Caco-2 (cell line): ENCODE data around the gene EMD. TPM values are rescaled to one million over a fixed set of nuclear protein-coding genes. Genes with fewer than 3 reads are reported as not detected.

Experiments
- BruUV-seq: library from RNA; stranded (reverse); fragments of 400-500 nt; replicated peaks from 2 replicates; lab custom pipeline; 2021; lab: Mats Ljungman, UMichigan
- CTCF ChIA-PET: fragments of 300-600 bp; sonication (Branson Sonifier 250); formaldehyde crosslinking; loops from one replicate; lab custom pipeline; 2022; ENCODE audit warnings: antibody characterized with exemption; lab: Charles Lee
- POLR2A ChIA-PET: fragments of 300-600 bp; sonication (Branson Sonifier 250); formaldehyde crosslinking; loops from one replicate; lab custom pipeline; 2022; ENCODE audit warnings: antibody characterized with exemption; lab: Charles Lee
- DNase-seq, 2 experiments: peaks; one replicate each; pipeline versions ENCODE4 v3.0.0 to v3.0.0-alpha.2; 2020 to 2022
- H3K27me3 ChIP-seq: replicated peaks from 2 replicates; pipeline ENCODE4 v1.6.0; 2011; ENCODE audit warnings: low read length; ENCODE audit not compliant: control insufficient read depth, insufficient read depth
- H3K36me3 ChIP-seq: 2 replicates; pipeline ENCODE4 v1.5.1; 2011; ENCODE audit warnings: low read length; ENCODE audit not compliant: control insufficient read depth, insufficient read depth
- H3K4me1 ChIP-seq: fragments of 250-450 bp; sonication (Bioruptor Pico); 2 replicates; pipeline ENCODE4 v1.5.1; 2020; ENCODE audit warnings: mild to moderate bottlenecking
- H3K4me3 ChIP-seq: 2 replicates; pipeline ENCODE4 v1.5.1; 2011; ENCODE audit warnings: low read depth, mild to moderate bottlenecking, control low read depth, low read length
- H3K9me3 ChIP-seq: fragments of 250-450 bp; sonication (Bioruptor Pico); 2 replicates; pipeline ENCODE4 v1.5.1; 2020; ENCODE audit warnings: mild to moderate bottlenecking, moderate library complexity
- H3K27ac Mint-ChIP-seq: one replicate; pipeline ENCODE4 v1.8.0; 2022; ENCODE audit warnings: mixed read lengths; ENCODE audit not compliant: unreplicated experiment
- H3K27me3 Mint-ChIP-seq: one replicate; pipeline ENCODE4 v1.8.0; 2022; ENCODE audit warnings: mixed read lengths; ENCODE audit not compliant: insufficient read depth, unreplicated experiment
- H3K36me3 Mint-ChIP-seq: one replicate; pipeline ENCODE4 v1.8.0; 2022; ENCODE audit warnings: mild to moderate bottlenecking, mixed read lengths; ENCODE audit not compliant: insufficient read depth, unreplicated experiment
- H3K4me1 Mint-ChIP-seq: one replicate; pipeline ENCODE4 v1.8.0; 2022; ENCODE audit warnings: low read depth, mixed read lengths; ENCODE audit not compliant: unreplicated experiment
- H3K4me3 Mint-ChIP-seq: one replicate; pipeline ENCODE4 v1.8.0; 2022; ENCODE audit warnings: mild to moderate bottlenecking, moderate library complexity, mixed read lengths; ENCODE audit not compliant: unreplicated experiment
- H3K9me3 Mint-ChIP-seq: one replicate; pipeline ENCODE4 v1.8.0; 2022; ENCODE audit warnings: mixed read lengths; ENCODE audit not compliant: unreplicated experiment
- intact Hi-C: fragments of 100-400 bp; cut with micrococcal nuclease; formaldehyde crosslinking; loops from one replicate; pipeline ENCODE4 v1.10.0; 2022; ENCODE audit not compliant: unreplicated experiment
- total RNA-seq: library from RNA; stranded (reverse); gene quantifications from 2 replicates; pipeline ENCODE4 v1.2.3, GENCODE V29; 2022
- TF ChIP-seq, protein P1 (sequence below), 2 experiments: fragments of 200-600 bp in 1 of 2; IDR thresholded peaks; 1 replicate in 1 of 2; 2 replicates in 1 of 2; pipeline versions ENCODE4 v1.5.1 to v1.8.0; 2011 to 2022; ENCODE audit warnings: antibody characterized with exemption in 1 of 2, control low read depth in 1 of 2, inconsistent platforms in 1 of 2, low read depth in 1 of 2, low read length in 1 of 2, mild to moderate bottlenecking in 1 of 2, moderate library complexity in 1 of 2; ENCODE audit not compliant: insufficient read depth in 1 of 2, severe bottlenecking in 1 of 2, unreplicated experiment in 1 of 2

EMD gene
- total RNA-seq, 1 experiment from 2014 or later = 70.1 TPM

- Mint-ChIP-seq H3K4me1 (no peaks in the 10 kb centered on the region), H3K27me3 (no peaks in the 10 kb centered on the region), H3K27ac (peak overlapping the region; percentile 84), H3K9me3 (no peaks in the 10 kb centered on the region), H3K36me3 (peaks cover 56% of the 10 kb centered on the region), H3K4me3 (peak overlapping the region; percentile 83)
- Histone ChIP-seq H3K9me3 (no peaks in the 10 kb centered on the region), H3K27me3 (no peaks in the 10 kb centered on the region), H3K36me3 (no peaks in the 10 kb centered on the region; the same call in 1 of the 2 replicates), H3K4me1 (peaks cover 22% of the 10 kb centered on the region), H3K4me3 (peak overlapping the region; percentile 98)
- intact Hi-C loops = loop anchor here (5.0 to 10.0 kb wide), 2 partner anchors 395 to 577 kb away; partner anchors contain the start of genes HCFC1, IDH3G, SSR4 and TMEM187
- CTCF ChIA-PET = interaction anchor here (0.5 to 0.6 kb wide), 3 partner anchors 109 to 759 kb away, joined by 3 to 4 read pairs (median 3); partner anchors contain the start of gene G6PD
- TF ChIP-seq, protein P1, sequence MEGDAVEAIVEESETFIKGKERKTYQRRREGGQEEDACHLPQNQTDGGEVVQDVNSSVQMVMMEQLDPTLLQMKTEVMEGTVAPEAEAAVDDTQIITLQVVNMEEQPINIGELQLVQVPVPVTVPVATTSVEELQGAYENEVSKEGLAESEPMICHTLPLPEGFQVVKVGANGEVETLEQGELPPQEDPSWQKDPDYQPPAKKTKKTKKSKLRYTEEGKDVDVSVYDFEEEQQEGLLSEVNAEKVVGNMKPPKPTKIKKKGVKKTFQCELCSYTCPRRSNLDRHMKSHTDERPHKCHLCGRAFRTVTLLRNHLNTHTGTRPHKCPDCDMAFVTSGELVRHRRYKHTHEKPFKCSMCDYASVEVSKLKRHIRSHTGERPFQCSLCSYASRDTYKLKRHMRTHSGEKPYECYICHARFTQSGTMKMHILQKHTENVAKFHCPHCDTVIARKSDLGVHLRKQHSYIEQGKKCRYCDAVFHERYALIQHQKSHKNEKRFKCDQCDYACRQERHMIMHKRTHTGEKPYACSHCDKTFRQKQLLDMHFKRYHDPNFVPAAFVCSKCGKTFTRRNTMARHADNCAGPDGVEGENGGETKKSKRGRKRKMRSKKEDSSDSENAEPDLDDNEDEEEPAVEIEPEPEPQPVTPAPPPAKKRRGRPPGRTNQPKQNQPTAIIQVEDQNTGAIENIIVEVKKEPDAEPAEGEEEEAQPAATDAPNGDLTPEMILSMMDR (IDR thresholded peaks at IDR 0.05; ENCODE audit: insufficient read depth in 1 of 2, low read depth in 1 of 2, low read length in 1 of 2, severe bottlenecking in 1 of 2, unreplicated experiment in 1 of 2) = no peak
- DNase-seq = peak; percentile 77 to 91
- POLR2A ChIA-PET = interaction anchor here (0.6 to 1.1 kb wide), 6 partner anchors 9 to 441 kb away, joined by 3 to 5 read pairs (median 4); partner anchors contain the start of genes RPL10 and SLC10A3
- BruUV-seq = TSS peak; percentile 68
These were observed 9.4 kb upstream of the EMD start for GRCh38 chrX:154369449-154370299.

GRCh38 chrX:154370300-154371016 lies 8.6 kb upstream of the EMD start:
- Mint-ChIP-seq H3K9me3 (no peaks in the 10 kb centered on the region), H3K27me3 (no peaks in the 10 kb centered on the region), H3K4me1 (no peaks in the 10 kb centered on the region), H3K36me3 (peaks cover 54% of the 10 kb centered on the region), H3K4me3 (peak overlapping the region; percentile 83), H3K27ac (peak overlapping the region; percentile 84)
- no TSS peak for BruUV-seq
- DNase-seq = no peak
- ChIA-PET CTCF (interaction anchor here (0.5 to 0.6 kb wide), 2 partner anchors 40 to 108 kb away, joined by 4 to 5 read pairs; no protein-coding TSS in a partner anchor), POLR2A (interaction anchor here (0.6 to 1.0 kb wide), 7 partner anchors 9 to 579 kb away, joined by 3 to 10 read pairs (median 4); partner anchors contain the start of genes EMD, IDH3G, RPL10 and SLC10A3)
- Histone ChIP-seq H3K36me3 (no peaks in the 10 kb centered on the region; the same call in 1 of the 2 replicates), H3K9me3 (no peaks in the 10 kb centered on the region), H3K4me3 (peak overlapping the region; percentile 98), H3K4me1 (peaks cover 22% of the 10 kb centered on the region), H3K27me3 (no peaks in the 10 kb centered on the region)
- TF ChIP-seq, protein P1 (IDR thresholded peaks at IDR 0.05; ENCODE audit: insufficient read depth in 1 of 2, low read depth in 1 of 2, low read length in 1 of 2, severe bottlenecking in 1 of 2, unreplicated experiment in 1 of 2) = no peak
- intact Hi-C loops = loop anchor here (5.0 to 10.0 kb wide), 2 partner anchors 396 to 578 kb away; partner anchors contain the start of genes HCFC1, IDH3G, SSR4 and TMEM187
